ENCODE measurements around the gene IRAK3. TPM values are rescaled to one million over a fixed set of nuclear protein-coding genes. Genes with fewer than 3 reads are reported as not detected.
A peak's percentile ranks its signal among the peaks of the same experiment; 100 is the strongest.

Gene IRAK3
- total RNA-seq, 3 donors from 2014 or later = 2.7 to 11.1 (median 7.0) TPM

GRCh38 chr12:66268562-66268961, 79.5 kb downstream of the IRAK3 start:
- Histone ChIP-seq H3K36me3 (ENCODE audit: low read depth) (no peaks in the 10 kb centered on the region), H3K9me3 (no peaks in the 10 kb centered on the region), H3K4me1 (ENCODE audit: low read depth) (no peaks in the 10 kb centered on the region), H3K4me3 (no peak overlapping the region)
- no peak for DNase-seq
- peak; percentile 35 for ATAC-seq
- TF ChIP-seq CTCF (IDR thresholded peaks at IDR 0.05) = no peak
- intact Hi-C loops (cut with DNase I, micrococcal nuclease) = no loop called here

GRCh38 chr12:66269142-66269541, 80.1 kb downstream of the IRAK3 start:
- H3K4me1 ChIP-seq (ENCODE audit: low read depth) = no peaks in the 10 kb centered on the region
- DNase-seq = no peak
- no peaks in the 10 kb centered on the region for H3K9me3 ChIP-seq
- no peak overlapping the region for H3K4me3 ChIP-seq
- intact Hi-C loops (cut with DNase I, micrococcal nuclease) = no loop called here
- no peak for ATAC-seq
- no peaks in the 10 kb centered on the region for H3K36me3 ChIP-seq (ENCODE audit: low read depth)
- no peak for TF ChIP-seq CTCF (IDR thresholded peaks at IDR 0.05)

GRCh38 chr12:66269757-66270383, 80.9 kb downstream of the IRAK3 start:
- intact Hi-C loops (cut with DNase I, micrococcal nuclease) = loop anchor here (10.0 kb wide), 2 partner anchors 135 to 425 kb away; no protein-coding TSS in a partner anchor
- no peaks in the 10 kb centered on the region for H3K36me3 ChIP-seq (ENCODE audit: low read depth)
- DNase-seq (peak in 1 of 3 donors; percentile 21), ATAC-seq (peak; percentile 67)
- no peak for TF ChIP-seq CTCF (IDR thresholded peaks at IDR 0.05)
- H3K4me1 ChIP-seq (ENCODE audit: low read depth) = no peaks in the 10 kb centered on the region
- H3K4me3 ChIP-seq = no peak overlapping the region
- no peaks in the 10 kb centered on the region for H3K9me3 ChIP-seq

- no peaks in the 10 kb centered on the region for H3K36me3 ChIP-seq (ENCODE audit: low read depth)
- intact Hi-C loops (cut with DNase I, micrococcal nuclease) = loop anchor here (10.0 kb wide), 2 partner anchors 134 to 424 kb away; no protein-coding TSS in a partner anchor
- no peak for TF ChIP-seq CTCF (IDR thresholded peaks at IDR 0.05)
Measured at GRCh38 chr12:66270613-66271012, 81.6 kb downstream of the IRAK3 start.

GRCh38 chr12:66272650-66273049, 83.6 kb downstream of the IRAK3 start:
- DNase-seq = no peak
- TF ChIP-seq CTCF (IDR thresholded peaks at IDR 0.05) = no peak
- intact Hi-C loops (cut with DNase I, micrococcal nuclease) = loop anchor here (10.0 kb wide), 2 partner anchors 132 to 422 kb away; no protein-coding TSS in a partner anchor
- ATAC-seq = no peak
- no peaks in the 10 kb centered on the region for H3K4me1 ChIP-seq (ENCODE audit: low read depth)
- no peaks in the 10 kb centered on the region for H3K9me3 ChIP-seq
- no peaks in the 10 kb centered on the region for H3K36me3 ChIP-seq (ENCODE audit: low read depth)
- no peak overlapping the region for H3K4me3 ChIP-seq

More at GRCh38 chr12:66270613-66271012, 81.6 kb downstream of the IRAK3 start:
- no peaks in the 10 kb centered on the region for H3K4me1 ChIP-seq (ENCODE audit: low read depth)
- H3K4me3 ChIP-seq = no peak overlapping the region
- ATAC-seq (no peak), DNase-seq (no peak)
- no peaks in the 10 kb centered on the region for H3K9me3 ChIP-seq

All from mucosa of descending colon (tissue), 3 donors.